Right lobe of liver (tissue), 6 donors: Measurements from ENCODE around the gene ZNF175. TPM values are rescaled to one million over a fixed set of nuclear protein-coding genes. Genes with fewer than 3 reads are reported as not detected.
"Not testable (repeated sequence)": the region's sequence is repeated elsewhere in the genome, so short reads cannot be mapped to it uniquely, and the experiment has no call there.

Experiments
- ATAC-seq, 4 donors: fragments of 200-7000 bp; cut with Tn5 transposase; one replicate each; pipeline ENCODE4 v1.9.1; 2020; ENCODE audit warnings: mild to moderate bottlenecking in 4 of 4, moderate library complexity in 4 of 4
- DNase-seq, 3 donors: peaks; one replicate each; pipeline ENCODE4 v3.0.0-alpha.2; 2020
- H3K27ac ChIP-seq, 3 donors: fragments of 200-600 bp; one replicate each; pipeline ENCODE4 v1.8.0; 2022
- H3K27me3 ChIP-seq, 2 donors: fragments of 200-600 bp; one replicate each; pipeline ENCODE4 v1.8.0; 2022
- H3K36me3 ChIP-seq, 4 donors: fragments of 200-600 bp; sonication (generic) in 1 of 4; one replicate each; pipeline versions ENCODE4 v1.5.1 to v1.8.0; 2017 to 2022; ENCODE audit warnings: control low read depth in 1 of 4
- H3K4me1 ChIP-seq, 4 donors: fragments of 200-600 bp; sonication (generic) in 1 of 4; one replicate each; pipeline versions ENCODE4 v1.5.1 to v1.8.0; 2017 to 2022; ENCODE audit warnings: control low read depth in 1 of 4
- H3K4me3 ChIP-seq, 3 donors: fragments of 200-600 bp; one replicate each; pipeline ENCODE4 v1.8.0; 2022
- H3K9me3 ChIP-seq, 4 donors: fragments of 200-600 bp; sonication (generic) in 1 of 4; one replicate each; pipeline versions ENCODE4 v1.5.1 to v1.8.0; 2017 to 2022; ENCODE audit warnings: control low read depth in 1 of 4
- POLR2A ChIP-seq: fragments of 450-650 bp; IDR thresholded peaks from one replicate; pipeline ENCODE4 v1.6.1; 2017; ENCODE audit warnings: antibody characterized with exemption, mild to moderate bottlenecking
- WGBS: methylation state at CpG from one replicate; pipeline ENCODE4 v1.1.6; 2018; ENCODE audit warnings: low coverage, low lambda C conversion rate; ENCODE audit not compliant: insufficient coverage; ENCODE audit errors: missing lambda C conversion rate; 5-methylcytosine and 5-hydroxymethylcytosine counted together
- intact Hi-C, 2 donors: fragments of 100-400 bp; cut with DNase I; formaldehyde crosslinking; loops; one replicate each; pipeline versions ENCODE4 v1.11.2 to v1.14.1; 2022
- total RNA-seq, 6 experiments: library from RNA; depleted of rRNA in 2 of 6; stranded (reverse); fragments of >200 nt in 2 of 6; fragmentation: NEBNext Ultra II Directional in 3 of 6; extraction: Animal tissue kit (Norgen Biotek cat#: 25700) in 3 of 6; gene quantifications; one replicate each; pipeline versions ENCODE4 v1.1.0 to v1.2.4, GENCODE V29; 2016 to 2023
- TF ChIP-seq, protein P1 (sequence below), 4 donors: fragments of 200-600 bp in 3 of 4; fragments of 450-650 bp in 1 of 4; IDR thresholded peaks; one replicate each; pipeline versions ENCODE4 v1.5.1 to v1.8.0; 2016 to 2022; ENCODE audit warnings: antibody characterized with exemption in 4 of 4, mild to moderate bottlenecking in 2 of 4
- donor health status: DM: no; HTN: yes; CAD: no.
- donor health status: DM: no; HTN: no; CAD: no.
- donor health status: DM: no; HTN: no; CAD: no.
- donor health status: DM: no; HTN: yes; CAD: no.
- donor health status: DM: no; HTN: yes; CAD: no.

ZNF175 gene
- total RNA-seq, 6 experiments from 2014 or later = 1.2 to 5.2 (median 4.4) TPM

DNA sequence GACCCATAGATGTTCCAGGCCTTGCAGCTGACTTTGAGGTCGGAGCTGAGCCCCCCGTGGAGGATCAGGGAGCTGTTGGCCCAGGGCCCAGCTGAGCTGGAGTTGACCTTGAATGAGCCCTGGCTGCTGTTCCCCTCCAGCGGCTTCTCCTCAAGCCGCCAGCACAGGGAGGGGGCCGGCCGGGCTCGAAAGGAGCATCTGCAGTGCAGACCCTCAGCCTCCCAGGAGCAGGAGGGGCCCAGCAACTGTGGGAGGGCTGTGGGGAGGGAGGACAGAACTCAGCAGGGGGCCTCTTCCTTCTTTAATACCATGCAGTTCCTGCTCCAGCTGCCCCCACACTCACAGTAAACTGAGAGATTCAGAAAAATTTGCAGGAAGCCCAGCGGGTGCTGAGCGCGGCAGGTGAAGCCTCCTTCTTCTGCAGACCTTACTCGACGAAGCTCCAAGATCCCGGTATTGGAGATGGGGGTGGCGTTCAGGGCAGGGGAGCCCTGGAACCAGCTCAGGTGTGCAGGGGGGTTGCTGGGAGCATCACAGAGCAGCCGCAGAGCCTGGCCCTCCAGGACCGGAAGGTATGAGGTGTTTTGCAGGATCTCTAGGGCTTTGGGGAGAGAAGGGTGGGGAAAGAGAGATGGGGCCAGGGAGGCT, 56.5 kb downstream of the ZNF175 start:
- TF ChIP-seq, protein P1, sequence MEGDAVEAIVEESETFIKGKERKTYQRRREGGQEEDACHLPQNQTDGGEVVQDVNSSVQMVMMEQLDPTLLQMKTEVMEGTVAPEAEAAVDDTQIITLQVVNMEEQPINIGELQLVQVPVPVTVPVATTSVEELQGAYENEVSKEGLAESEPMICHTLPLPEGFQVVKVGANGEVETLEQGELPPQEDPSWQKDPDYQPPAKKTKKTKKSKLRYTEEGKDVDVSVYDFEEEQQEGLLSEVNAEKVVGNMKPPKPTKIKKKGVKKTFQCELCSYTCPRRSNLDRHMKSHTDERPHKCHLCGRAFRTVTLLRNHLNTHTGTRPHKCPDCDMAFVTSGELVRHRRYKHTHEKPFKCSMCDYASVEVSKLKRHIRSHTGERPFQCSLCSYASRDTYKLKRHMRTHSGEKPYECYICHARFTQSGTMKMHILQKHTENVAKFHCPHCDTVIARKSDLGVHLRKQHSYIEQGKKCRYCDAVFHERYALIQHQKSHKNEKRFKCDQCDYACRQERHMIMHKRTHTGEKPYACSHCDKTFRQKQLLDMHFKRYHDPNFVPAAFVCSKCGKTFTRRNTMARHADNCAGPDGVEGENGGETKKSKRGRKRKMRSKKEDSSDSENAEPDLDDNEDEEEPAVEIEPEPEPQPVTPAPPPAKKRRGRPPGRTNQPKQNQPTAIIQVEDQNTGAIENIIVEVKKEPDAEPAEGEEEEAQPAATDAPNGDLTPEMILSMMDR (IDR thresholded peaks at IDR 0.05) = no peak
- TF ChIP-seq POLR2A = no peak

DNA sequence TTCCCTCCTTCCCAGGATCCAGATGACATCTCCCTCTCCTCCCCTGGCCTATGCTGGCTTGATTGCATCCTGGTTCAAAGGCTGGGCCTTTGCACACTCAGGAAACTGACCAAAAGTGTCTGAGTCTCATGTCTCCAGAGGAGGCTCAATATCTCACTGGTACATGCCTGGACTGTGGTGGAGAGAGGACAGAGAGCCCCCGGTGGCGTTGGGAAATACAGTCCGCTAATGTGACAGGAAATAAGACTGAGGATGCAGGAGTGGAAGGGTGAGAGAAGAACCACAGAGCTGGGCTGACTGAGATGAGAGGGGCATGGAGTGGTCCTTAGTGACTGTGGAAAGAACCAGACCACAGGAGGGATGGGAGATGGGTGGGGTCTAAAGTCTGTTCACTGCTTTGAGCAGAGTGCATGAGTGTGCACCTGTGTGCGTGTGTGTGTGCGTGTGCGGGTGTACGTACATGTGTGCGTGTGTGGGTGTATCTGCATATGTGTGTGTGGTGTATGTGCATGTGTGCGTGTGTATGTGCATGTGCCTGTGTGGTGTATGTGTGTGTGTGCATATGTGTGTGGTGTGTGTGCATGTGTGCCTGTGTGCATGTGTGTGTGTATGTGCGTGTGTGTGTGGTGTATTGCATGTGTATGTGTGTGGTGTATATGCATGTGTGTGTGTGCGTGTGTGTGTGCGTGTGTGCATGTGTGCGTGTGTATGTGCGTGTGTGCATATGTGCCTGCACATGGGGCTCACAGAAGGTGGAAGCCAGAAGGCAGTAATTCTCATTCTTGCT, 57.3 kb downstream of the ZNF175 start:
- H3K27ac ChIP-seq = no peak overlapping the region
- H3K4me3 ChIP-seq = no peak overlapping the region
- intact Hi-C loops = no loop called here
- no peak for TF ChIP-seq POLR2A
- TF ChIP-seq, protein P1 (IDR thresholded peaks at IDR 0.05) = no peak
- no peaks in the 10 kb centered on the region for H3K36me3 ChIP-seq
- WGBS = 58% methylated on average over 13 of the region's 14 CpGs
- no peak for DNase-seq
- no peaks in the 10 kb centered on the region for H3K9me3 ChIP-seq
- H3K27me3 ChIP-seq = no peaks in the 10 kb centered on the region
- no peaks in the 10 kb centered on the region for H3K4me1 ChIP-seq
- no peak for ATAC-seq

More for the DNA sequence above, 56.5 kb downstream of the ZNF175 start:
- WGBS = 41% methylated on average over 4 of the region's 16 CpGs
- Histone ChIP-seq H3K4me3 (no peak overlapping the region), H3K4me1 (no peaks in the 10 kb centered on the region), H3K36me3 (no peaks in the 10 kb centered on the region), H3K9me3 (no peaks in the 10 kb centered on the region), H3K27ac (no peak overlapping the region), H3K27me3 (no peaks in the 10 kb centered on the region)
- intact Hi-C loops = no loop called here
- ATAC-seq (no peak), DNase-seq (no peak)

DNA sequence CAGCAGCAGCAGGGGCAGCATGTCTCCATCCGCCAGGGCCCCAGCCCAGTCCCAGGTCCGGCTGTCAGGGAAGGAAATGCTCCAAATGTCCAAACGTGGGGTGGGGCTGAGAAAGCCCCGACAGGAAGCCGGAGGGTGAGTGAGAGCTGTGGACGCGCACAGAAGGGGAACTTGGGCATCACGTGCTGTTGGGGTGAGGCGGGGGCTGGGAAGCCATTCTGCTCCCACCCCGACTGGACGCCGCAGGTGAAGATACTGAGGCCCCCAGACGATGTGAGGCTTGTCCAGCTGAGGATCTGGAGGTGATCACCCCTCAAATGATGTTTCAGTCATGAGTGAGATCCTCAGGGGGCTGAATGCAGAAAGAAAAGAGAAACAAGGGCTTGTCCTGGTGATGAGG, 59.2 kb downstream of the ZNF175 start, which contains the start of gene SIGLEC5:
Gene SIGLEC5, minus strand, starts transcription at position 87 of the 400 bp plus-strand sequence. Its CDS starts 66 bp downstream, at position 21.
- H3K27ac ChIP-seq, intact Hi-C loops, H3K9me3 ChIP-seq, H3K4me3 ChIP-seq, H3K4me1 ChIP-seq, H3K36me3 ChIP-seq, H3K27me3 ChIP-seq: not testable (repeated sequence)
- WGBS = no CpG with 5 or more reads among the region's 13 CpGs
- ATAC-seq (peak; percentile 61 to 75 (median 66)), DNase-seq (peak in 2 of 3 donors; percentile 46 to 65)

DNA sequence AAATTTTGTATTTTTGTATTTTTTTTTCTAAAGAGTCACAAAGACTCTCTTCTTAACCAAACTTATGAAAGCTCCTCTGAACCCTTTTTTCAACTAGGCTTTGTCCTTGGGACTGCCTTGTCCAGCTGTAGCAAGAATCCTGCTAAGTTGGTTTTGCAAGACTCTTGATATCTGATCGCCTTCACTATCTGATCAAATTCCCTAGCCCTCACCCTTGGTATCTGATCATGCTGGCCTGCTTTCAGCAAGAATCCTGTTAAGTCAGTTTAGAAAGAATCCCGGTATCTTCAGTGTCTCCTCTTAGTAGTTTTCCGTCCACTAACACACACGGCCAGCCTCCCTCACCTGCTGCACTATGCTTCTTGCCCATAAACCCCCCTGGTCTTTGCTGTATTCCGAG, 61.0 kb downstream of the ZNF175 start:
- Histone ChIP-seq H3K9me3 (no peaks in the 10 kb centered on the region), H3K27ac (no peak overlapping the region), H3K36me3 (no peaks in the 10 kb centered on the region), H3K4me1 (no peaks in the 10 kb centered on the region), H3K4me3 (no peak overlapping the region), H3K27me3 (no peaks in the 10 kb centered on the region)
- intact Hi-C loops = no loop called here
- TF ChIP-seq, protein P1 (IDR thresholded peaks at IDR 0.05) = no peak
- TF ChIP-seq POLR2A = no peak
- ATAC-seq = no peak
- no peak for DNase-seq
- whole genome bisulfite sequencing = no CpG with 5 or more reads among the region's 5 CpGs

DNA sequence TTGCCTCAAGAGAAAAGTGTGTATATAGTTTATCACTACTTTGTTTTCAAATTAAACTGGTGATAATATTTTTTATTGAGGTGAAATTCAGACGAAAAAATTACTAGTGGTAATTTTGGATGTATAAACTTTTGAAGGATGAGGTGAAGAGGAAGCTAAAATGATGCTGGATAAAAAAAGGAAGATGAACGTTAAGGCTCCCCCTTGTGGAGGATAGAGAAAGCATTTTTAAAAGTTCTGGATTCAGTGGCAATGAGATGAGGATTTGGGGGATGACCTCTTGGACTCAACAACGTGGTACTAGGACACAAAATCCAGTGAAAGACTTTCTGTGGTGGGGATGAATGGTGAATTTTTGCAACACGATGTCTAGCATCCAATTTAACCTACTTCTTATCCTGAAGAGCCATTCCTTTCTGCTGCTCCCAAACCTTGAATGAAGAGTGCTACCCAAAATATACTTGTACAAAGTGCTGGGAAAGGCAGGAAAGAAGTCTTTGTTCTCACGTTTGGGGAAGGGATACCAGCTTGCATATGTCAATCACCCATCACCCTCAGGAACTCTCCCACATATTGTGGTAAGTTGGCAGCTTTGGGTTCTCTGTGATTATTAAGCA, 66.4 kb downstream of the ZNF175 start:
- Histone ChIP-seq H3K9me3 (no peaks in the 10 kb centered on the region), H3K4me3 (no peak overlapping the region), H3K27me3 (no peaks in the 10 kb centered on the region), H3K4me1 (no peaks in the 10 kb centered on the region), H3K36me3 (no peaks in the 10 kb centered on the region), H3K27ac (no peak overlapping the region)
- intact Hi-C loops = no loop called here
- DNase-seq (no peak), ATAC-seq (no peak)
- no CpG with 5 or more reads among the region's 5 CpGs for WGBS
- TF ChIP-seq, protein P1 (IDR thresholded peaks at IDR 0.05) = peak in 3 of 4 donors; percentile 41 to 45 (median 43)
- TF ChIP-seq POLR2A = no peak
